ENCODE data around the gene EGFLAM.

DNA sequence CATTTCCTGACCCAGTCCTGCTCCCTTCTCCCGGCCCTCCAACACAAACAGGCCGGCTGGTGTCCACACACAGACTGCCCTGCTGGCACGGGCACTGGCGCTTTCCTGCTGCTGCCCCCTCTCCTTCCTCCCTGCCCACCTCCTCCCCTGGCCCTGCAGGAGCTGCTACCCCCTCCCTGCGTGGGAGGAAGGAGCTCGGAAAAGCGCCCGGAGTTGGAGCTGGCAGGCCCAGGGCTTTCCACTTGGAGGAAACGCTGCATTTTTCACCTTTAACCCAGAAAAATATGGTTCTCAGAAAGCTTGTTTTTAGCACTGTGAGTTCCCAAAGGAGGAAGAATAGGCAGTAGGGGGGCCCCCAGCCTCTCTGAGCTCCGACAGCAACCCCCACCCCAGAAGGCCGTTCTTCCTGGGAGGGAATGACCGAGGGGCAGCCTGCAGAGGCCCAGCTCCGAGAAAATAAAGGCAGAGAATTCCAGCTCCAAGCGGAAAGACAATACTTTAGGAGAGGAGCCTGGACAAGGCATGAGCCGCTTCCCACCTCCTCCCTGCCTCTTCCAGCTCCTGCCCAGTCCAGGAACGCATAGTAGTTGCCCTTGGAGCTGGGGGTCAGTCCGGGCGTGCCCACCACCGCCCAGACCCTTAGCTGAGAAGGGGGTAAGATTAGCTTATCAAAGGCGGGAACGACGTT is 209.1 kb downstream of the EGFLAM start:
- no peak for TF ChIP-seq EZH2 (IDR thresholded peaks at IDR 0.05; ENCODE audit: borderline replicate concordance, low read length)
- TF ChIP-seq, protein P1, sequence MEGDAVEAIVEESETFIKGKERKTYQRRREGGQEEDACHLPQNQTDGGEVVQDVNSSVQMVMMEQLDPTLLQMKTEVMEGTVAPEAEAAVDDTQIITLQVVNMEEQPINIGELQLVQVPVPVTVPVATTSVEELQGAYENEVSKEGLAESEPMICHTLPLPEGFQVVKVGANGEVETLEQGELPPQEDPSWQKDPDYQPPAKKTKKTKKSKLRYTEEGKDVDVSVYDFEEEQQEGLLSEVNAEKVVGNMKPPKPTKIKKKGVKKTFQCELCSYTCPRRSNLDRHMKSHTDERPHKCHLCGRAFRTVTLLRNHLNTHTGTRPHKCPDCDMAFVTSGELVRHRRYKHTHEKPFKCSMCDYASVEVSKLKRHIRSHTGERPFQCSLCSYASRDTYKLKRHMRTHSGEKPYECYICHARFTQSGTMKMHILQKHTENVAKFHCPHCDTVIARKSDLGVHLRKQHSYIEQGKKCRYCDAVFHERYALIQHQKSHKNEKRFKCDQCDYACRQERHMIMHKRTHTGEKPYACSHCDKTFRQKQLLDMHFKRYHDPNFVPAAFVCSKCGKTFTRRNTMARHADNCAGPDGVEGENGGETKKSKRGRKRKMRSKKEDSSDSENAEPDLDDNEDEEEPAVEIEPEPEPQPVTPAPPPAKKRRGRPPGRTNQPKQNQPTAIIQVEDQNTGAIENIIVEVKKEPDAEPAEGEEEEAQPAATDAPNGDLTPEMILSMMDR (conservative IDR thresholded peaks at IDR 0.05 in 1 of 2, IDR thresholded peaks at IDR 0.05 in 1 of 2; ENCODE audit: extremely low read depth in 1 of 2, insufficient read depth in 1 of 2, low read depth in 1 of 2, low read length in 2 of 2): no peak

All from mammary epithelial cell (primary cell).